Thyroid gland (tissue), 4 donors: ENCODE results near the gene NHSL1. TPM values are rescaled to one million over a fixed set of nuclear protein-coding genes. Genes with fewer than 3 reads are reported as not detected.
A peak's percentile ranks its signal among the peaks of the same experiment; 100 is the strongest.

Source experiments
- DNase-seq, 2 donors: peaks; one replicate each; pipeline ENCODE4 v3.0.0-alpha.2; 2019
- H3K27ac ChIP-seq, 3 donors: fragments of 200-600 bp; sonication (generic); 1 replicate in 2 of 3; 2 replicates in 1 of 3; pipeline ENCODE4 v1.5.1; 2016 to 2019; ENCODE audit warnings: mild to moderate bottlenecking in 1 of 3, moderate library complexity in 1 of 3
- H3K27me3 ChIP-seq: fragments of 200-600 bp; sonication (generic); one replicate; pipeline ENCODE4 v1.5.1; 2019
- H3K36me3 ChIP-seq, 2 donors: fragments of 200-600 bp; sonication (generic); one replicate each; pipeline ENCODE4 v1.5.1; 2016 to 2019
- H3K4me1 ChIP-seq, 2 donors: fragments of 200-600 bp; sonication (generic); one replicate each; pipeline ENCODE4 v1.5.1; 2017 to 2019
- H3K4me3 ChIP-seq, 3 donors: fragments of 200-600 bp; sonication (generic); replicated peaks in 1 of 3; 1 replicate in 2 of 3; 2 replicates in 1 of 3; pipeline ENCODE4 v1.5.1; 2016; ENCODE audit warnings: mild to moderate bottlenecking in 1 of 3
- H3K9me3 ChIP-seq: fragments of 200-600 bp; sonication (generic); one replicate; pipeline ENCODE4 v1.5.1; 2017
- CTCF ChIP-seq, 6 experiments: fragments of 200-600 bp in 3 of 6; fragments of 450-650 bp in 3 of 6; sonication (generic) in 3 of 6; IDR thresholded peaks; one replicate each; pipeline ENCODE4 v1.5.1; 2016 to 2019; ENCODE audit warnings: antibody characterized with exemption in 6 of 6, mild to moderate bottlenecking in 2 of 6, inconsistent platforms in 1 of 6, moderate library complexity in 1 of 6
- POLR2A ChIP-seq, 2 donors: fragments of 450-650 bp; IDR thresholded peaks; one replicate each; pipeline ENCODE4 v1.6.1; 2017; ENCODE audit warnings: antibody characterized with exemption in 2 of 2, mild to moderate bottlenecking in 2 of 2, moderate library complexity in 1 of 2
- WGBS, 2 donors: methylation state at CpG; one replicate each; pipeline ENCODE4 v1.1.5; 2017; 5-methylcytosine and 5-hydroxymethylcytosine counted together
- intact Hi-C: fragments of 100-400 bp; cut with DNase I; formaldehyde crosslinking; loops from one replicate; pipeline ENCODE4 v1.15.1; 2023
- total RNA-seq, 4 donors: library from RNA; depleted of rRNA; stranded (reverse); fragments of >200 nt; gene quantifications; one replicate each; pipeline ENCODE4 v1.2.3, GENCODE V29; 2016

NHSL1 gene
- total RNA-seq, 4 donors from 2014 or later = 5.0 to 13.9 (median 8.6) TPM

- Histone ChIP-seq H3K4me3 (no peak overlapping the region), H3K9me3 (no peaks in the 10 kb centered on the region), H3K27me3 (no peaks in the 10 kb centered on the region), H3K36me3 (no peaks in the 10 kb centered on the region), H3K27ac (no peak overlapping the region), H3K4me1 (peaks cover 13 to 14% of the 10 kb centered on the region in 2 donors)
- 70 to 86% methylated on average over 3 of the region's 3 CpGs for WGBS, 2 donors
- DNase-seq = no peak
- no peak for TF ChIP-seq POLR2A (IDR thresholded peaks at IDR 0.05)
- TF ChIP-seq CTCF (IDR thresholded peaks at IDR 0.05) = no peak
- intact Hi-C loops = no loop called here
Measured at GRCh38 chr6:138498629-138499302, 528 bp downstream of the NHSL1 start.

- TF ChIP-seq CTCF (IDR thresholded peaks at IDR 0.05) (no peak), POLR2A (IDR thresholded peaks at IDR 0.05) (no peak)
- 100% methylated on average over 2 of the region's 2 CpGs for WGBS, 2 donors
- H3K9me3 ChIP-seq = no peaks in the 10 kb centered on the region
- no peak for DNase-seq
- H3K4me3 ChIP-seq = no peak overlapping the region
- intact Hi-C loops = no loop called here
- no peak overlapping the region for H3K27ac ChIP-seq
- H3K27me3 ChIP-seq = no peaks in the 10 kb centered on the region
- peaks cover 16 to 20% of the 10 kb centered on the region in 2 donors for H3K4me1 ChIP-seq
- no peaks in the 10 kb centered on the region for H3K36me3 ChIP-seq
Measured at GRCh38 chr6:138497286-138497685, 2.0 kb downstream of the NHSL1 start.

- Histone ChIP-seq H3K36me3 (no peaks in the 10 kb centered on the region), H3K4me3 (no peak overlapping the region), H3K27ac (peak overlapping the region in 2 of 3 donors; percentile 59 to 82), H3K9me3 (no peaks in the 10 kb centered on the region), H3K4me1 (peaks cover 20 to 22% of the 10 kb centered on the region in 2 donors), H3K27me3 (no peaks in the 10 kb centered on the region)
- DNase-seq = no peak
- TF ChIP-seq CTCF (IDR thresholded peaks at IDR 0.05) = no peak
- no peak for TF ChIP-seq POLR2A (IDR thresholded peaks at IDR 0.05)
- intact Hi-C loops = no loop called here
Measured at GRCh38 chr6:138494312-138494711, 5.0 kb downstream of the NHSL1 start.

GRCh38 chr6:138493413-138493812 is 5.9 kb downstream of the NHSL1 start:
- H3K36me3 ChIP-seq = no peaks in the 10 kb centered on the region
- H3K9me3 ChIP-seq = no peaks in the 10 kb centered on the region
- DNase-seq = peak; percentile 74 to 78
- no peaks in the 10 kb centered on the region for H3K27me3 ChIP-seq
- WGBS, 2 donors = 10 to 14% methylated on average over 5 of the region's 5 CpGs
- TF ChIP-seq CTCF (IDR thresholded peaks at IDR 0.05) = no peak
- peak in 1 of 2 donors; percentile 34 for TF ChIP-seq POLR2A (IDR thresholded peaks at IDR 0.05)
- no peak overlapping the region for H3K4me3 ChIP-seq
- H3K27ac ChIP-seq = peak overlapping the region; percentile 59 to 82 (median 64)
- intact Hi-C loops = no loop called here
- H3K4me1 ChIP-seq = peaks cover 20 to 22% of the 10 kb centered on the region in 2 donors

GRCh38 chr6:138492871-138493270 is 6.4 kb downstream of the NHSL1 start:
- no peak for DNase-seq
- H3K4me3 ChIP-seq = no peak overlapping the region
- peaks cover 20 to 22% of the 10 kb centered on the region in 2 donors for H3K4me1 ChIP-seq
- peak overlapping the region; percentile 20 to 82 (median 30) for H3K27ac ChIP-seq
- no peaks in the 10 kb centered on the region for H3K27me3 ChIP-seq
- WGBS, 2 donors = 65 to 69% methylated on average over 2 of the region's 2 CpGs
- H3K36me3 ChIP-seq = no peaks in the 10 kb centered on the region
- intact Hi-C loops = no loop called here
- TF ChIP-seq POLR2A (IDR thresholded peaks at IDR 0.05) (no peak), CTCF (IDR thresholded peaks at IDR 0.05) (no peak)
- H3K9me3 ChIP-seq = no peaks in the 10 kb centered on the region
